HG03558 (cell line): ENCODE results near the gene DFFA.
"Not testable (repeated sequence)": the region's sequence is repeated elsewhere in the genome, so short reads cannot be mapped to it uniquely, and the experiment has no call there.

ENCODE experiments used
- ATAC-seq: cut with Tn5 transposase; IDR thresholded peaks from one replicate; pipeline ENCODE4 v1.9.1; 2021; ENCODE audit warnings: moderate number of reproducible peaks; ENCODE audit not compliant: unreplicated experiment; ENCODE audit errors: extremely low read depth

DFFA gene

GRCh38 chr1:10470043-10470442 lies 2.3 kb downstream of the DFFA start:
- no peak for ATAC-seq

DNA sequence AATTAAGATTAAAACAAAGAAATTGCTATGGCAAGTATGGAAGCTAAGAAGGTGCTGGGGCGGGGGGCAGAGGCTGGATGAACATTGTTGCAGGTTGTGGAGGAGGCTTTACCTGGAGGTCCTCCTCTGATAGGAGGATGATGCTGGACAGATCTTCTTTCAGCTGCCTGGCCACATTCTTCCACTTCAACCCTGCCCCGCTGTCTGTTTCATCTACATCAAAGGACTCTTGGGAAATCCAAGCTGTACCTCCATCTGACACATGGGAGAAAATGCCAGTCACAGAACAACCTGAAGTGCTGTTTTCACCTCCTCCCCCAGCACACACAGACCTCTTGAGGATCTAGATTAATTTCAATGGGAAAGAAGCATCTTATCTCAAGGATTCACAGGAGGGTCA lies 5.3 kb downstream of the DFFA start:
- no peak for ATAC-seq

- ATAC-seq, result no peak
These were observed 13.1 kb downstream of the DFFA start for GRCh38 chr1:10459184-10459583.

GRCh38 chr1:10457875-10458274 lies 14.5 kb downstream of the DFFA start:
- no peak for ATAC-seq

- ATAC-seq, result not testable (repeated sequence)
These were observed 14.9 kb downstream of the DFFA start for GRCh38 chr1:10457462-10457861.

DNA sequence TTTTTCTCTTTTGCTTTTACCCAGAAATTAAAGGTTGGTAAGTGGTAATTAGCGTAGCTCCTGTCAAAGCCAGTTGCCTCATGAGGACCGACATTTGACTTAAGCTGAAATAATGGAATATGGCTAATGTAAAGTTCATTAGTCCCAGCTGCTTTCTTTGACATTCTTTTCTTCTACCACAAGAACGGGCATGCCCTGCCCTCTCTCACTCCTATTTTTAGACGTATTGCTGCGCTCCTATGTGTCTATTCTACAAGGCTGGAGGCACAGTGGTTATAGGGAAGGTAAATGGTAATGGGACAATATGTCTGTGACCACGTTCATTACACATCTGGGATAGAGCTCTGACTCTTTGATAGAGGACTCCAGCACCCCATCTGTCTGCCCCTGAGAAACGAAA lies 15.7 kb downstream of the DFFA start:
- no peak for ATAC-seq

- ATAC-seq, result no peak
These were observed 16.3 kb downstream of the DFFA start for GRCh38 chr1:10456048-10456447.

DNA sequence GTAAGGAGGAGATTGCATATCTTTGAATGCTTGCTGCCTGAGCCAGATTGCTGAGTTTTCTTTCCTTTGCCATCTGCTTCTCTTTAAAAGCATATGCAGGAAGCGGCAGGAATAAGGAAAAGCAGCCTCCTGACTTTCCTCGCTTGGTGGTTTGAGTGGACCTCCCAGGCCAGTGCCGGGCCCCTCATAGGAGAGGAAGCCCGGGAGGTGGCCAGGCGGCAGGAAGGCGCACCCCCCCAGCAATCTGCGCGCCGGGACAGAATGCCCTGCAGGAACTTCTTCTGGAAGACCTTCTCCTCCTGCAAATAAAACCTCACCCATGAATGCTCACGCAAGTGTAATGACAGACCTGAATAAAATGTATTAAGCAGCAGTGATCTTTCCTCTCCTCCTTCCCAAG lies 21.0 kb downstream of the DFFA start:
- no peak for ATAC-seq

DNA sequence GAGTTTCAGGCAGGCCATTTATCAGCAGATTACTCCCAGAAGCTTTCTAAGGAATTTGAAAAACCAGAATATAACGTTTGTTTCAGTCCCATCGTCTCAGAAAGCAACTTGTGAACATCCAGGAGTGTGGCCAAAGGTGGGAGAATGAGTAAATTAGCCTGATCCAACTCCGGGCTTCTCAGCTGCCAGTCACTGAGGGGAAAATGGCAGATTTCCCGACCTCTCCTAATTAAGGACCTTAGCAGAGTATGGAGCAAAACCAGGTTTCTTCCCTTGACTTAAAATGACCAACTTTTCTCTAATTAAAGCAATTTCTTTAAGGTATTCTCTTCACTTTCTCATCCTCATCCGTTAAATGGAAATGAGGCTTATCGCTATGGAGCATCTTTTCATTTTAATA lies 21.5 kb downstream of the DFFA start:
- ATAC-seq, result no peak

DNA sequence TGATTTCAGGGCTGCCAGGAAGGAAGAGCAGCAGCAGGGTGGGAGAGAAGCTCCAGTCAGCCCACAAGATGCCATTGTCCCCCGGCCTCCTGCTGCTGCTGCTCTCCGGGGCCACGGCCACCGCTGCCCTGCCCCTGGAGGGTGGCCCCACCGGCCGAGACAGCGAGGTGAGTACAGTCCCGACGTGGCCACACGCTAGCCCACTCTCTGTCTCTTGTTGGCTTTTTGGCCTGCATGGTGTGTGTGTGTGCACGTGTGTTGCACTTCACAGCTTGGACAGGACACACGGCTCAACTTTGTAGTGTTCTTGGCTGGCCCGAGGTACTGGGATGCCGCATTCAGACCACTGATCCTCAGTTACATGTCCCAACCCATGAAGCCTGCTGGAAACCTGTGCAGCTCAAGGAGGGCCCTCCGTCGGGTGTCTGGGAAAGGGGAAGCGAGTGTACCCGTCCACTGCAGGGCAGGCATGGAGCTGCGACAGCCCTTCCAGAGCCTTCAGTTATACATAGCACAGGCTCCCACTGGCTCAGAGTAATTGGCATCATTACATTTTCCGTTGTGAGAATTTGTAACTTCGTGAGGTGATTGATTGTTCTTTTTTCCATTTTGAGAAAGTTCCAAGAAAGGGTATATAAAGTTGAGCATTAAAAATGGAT lies 22.0 kb downstream of the DFFA start:
- no peak for ATAC-seq

DNA sequence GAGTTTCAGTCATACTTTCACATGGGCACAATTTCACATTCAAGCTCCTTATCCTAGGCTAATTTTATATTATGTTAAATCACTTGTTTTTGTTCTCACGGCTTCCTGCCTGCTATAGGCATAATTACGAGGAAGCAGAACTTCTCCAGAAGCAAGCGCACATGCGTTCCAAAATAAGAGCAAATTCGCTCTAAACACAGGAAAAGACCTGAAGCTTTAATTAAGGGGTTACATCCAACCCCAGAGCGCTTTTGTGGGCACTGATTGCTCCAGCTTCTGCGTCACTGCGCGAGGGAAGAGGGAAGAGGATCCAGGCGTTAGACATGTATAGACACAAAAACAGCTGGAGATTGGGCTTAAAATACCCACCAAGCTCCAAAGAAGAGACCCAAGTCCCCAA lies 22.6 kb downstream of the DFFA start, which contains the start of gene CORT:
TSS of gene CORT (plus strand) at position 281 of the 400 bp plus-strand sequence. CDS start 193 bp downstream, outside the sequence.
- no peak for ATAC-seq

GRCh38 chr1:10446790-10447422 lies 25.4 kb downstream of the DFFA start:
- no peak for ATAC-seq

- ATAC-seq, result no peak
These were observed 27.4 kb downstream of the DFFA start for GRCh38 chr1:10444795-10445397.

DNA sequence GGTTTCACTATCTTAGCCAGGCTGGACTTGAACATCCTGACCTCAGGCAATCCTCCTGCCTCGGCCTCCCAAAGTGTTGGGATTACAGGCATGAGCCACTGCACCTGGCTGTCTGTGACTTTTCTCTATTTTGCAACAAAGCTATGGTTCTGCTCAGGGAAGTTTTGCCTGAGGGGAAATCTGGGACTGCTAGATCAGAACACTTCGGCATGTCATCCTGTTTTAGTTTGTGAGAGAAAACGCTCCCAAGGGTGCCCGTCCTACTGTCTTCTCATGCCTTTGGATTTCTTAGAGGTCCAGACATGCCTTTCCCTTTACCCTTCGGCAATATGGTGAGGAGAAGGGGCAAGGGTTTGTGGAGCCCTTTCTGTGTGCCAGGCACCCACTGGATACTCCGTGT lies 28.1 kb downstream of the DFFA start:
- ATAC-seq, result no peak

DNA sequence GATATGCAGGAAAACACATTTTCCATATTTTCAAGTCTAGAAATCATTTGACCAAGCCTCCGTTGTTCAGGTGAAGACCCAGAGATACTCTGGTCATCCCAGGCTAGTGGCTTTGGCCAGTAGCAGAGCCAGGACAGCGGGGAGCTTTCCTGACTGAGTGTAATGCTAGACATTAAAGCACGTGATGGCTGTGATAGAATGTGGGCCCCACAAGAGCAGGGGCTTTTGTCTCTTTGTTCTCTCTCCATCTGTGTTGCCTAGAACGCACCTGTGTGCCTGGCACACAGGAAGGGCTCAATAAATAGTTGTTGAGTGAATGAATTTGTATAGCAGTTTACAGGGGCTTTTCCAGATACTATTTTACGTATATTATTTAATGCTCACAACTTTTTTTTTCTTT lies 31.5 kb downstream of the DFFA start:
- no peak for ATAC-seq

- ATAC-seq, result no peak
These were observed 32.0 kb downstream of the DFFA start for GRCh38 chr1:10440305-10440704.

DNA sequence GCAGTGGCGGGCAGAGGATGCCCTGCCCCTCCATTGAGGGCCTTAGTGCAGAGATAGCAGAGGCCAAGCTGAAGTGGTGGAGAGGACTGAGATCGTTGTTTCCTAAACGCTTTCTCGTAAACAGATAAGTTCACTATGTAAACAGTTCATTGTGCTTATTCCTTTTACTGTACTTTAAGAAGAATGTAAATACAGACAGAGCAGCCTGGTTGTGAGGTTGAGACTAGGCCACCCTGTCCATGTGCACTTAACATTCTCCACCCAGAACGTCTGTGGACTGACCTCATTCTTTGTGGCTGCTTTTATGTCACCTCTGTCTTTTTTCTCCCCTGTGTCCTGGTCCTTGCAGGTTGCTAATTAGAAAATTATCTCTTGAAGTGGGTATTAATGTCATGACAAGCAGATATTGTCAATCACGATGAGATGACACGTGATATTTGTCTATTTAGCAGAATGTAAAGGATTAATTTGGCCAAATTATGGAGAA lies 33.6 kb downstream of the DFFA start:
- no peak for ATAC-seq

- no peak for ATAC-seq
These were observed 35.3 kb downstream of the DFFA start for GRCh38 chr1:10437052-10437451.

DNA sequence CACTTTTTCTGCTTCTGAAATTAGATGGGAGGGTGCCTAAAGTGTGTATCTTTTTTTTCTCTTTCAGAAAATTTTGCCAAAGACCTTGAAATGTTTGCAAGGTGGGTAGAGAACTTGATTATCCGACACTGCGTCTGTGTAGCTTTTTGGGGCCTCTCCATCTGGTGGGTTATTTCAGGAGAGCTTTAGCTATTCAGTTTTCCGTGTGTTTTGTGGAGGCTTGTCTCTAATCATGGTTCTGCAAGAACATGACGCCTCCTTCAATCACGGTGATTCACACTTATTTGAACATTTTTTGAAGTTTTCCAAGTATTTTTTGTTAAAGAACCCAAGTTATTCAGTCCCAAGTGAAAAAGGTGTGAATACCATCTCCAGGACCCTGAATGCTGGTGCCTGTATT lies 37.7 kb downstream of the DFFA start:
- no peak for ATAC-seq

DNA sequence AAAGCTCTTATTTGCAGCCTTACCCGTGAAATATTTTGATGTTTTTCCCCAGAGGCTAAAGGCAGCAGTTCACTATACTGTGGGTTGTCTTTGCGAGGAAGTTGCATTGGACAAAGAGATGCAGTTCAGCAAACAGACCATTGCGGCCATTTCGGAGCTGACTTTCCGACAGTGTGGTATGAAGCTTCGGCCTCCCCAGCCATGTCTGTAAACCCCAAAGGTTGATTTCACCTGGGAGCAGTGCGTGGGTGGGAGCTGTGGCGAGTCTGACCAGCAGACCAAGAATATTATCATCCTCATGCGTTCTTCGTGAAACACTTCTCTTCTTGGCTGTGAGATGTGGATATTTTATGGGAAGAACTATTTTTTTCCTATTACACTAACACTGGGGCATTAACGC lies 38.5 kb downstream of the DFFA start:
- no peak for ATAC-seq

- ATAC-seq, result no peak
These were observed 39.2 kb downstream of the DFFA start for GRCh38 chr1:10432910-10433700.
